Thoracic aorta (tissue), 2 donors: Measurements from ENCODE around the gene KCNQ5. TPM values are rescaled to one million over a fixed set of nuclear protein-coding genes. Genes with fewer than 3 reads are reported as not detected.

Experiments
- ATAC-seq: fragments of 150-250 bp; one replicate; pipeline ENCODE4 v1.8.0; 2017; ENCODE audit warnings: low read depth; ENCODE audit not compliant: insufficient number of reproducible peaks, low FRiP score
- DNase-seq: peaks from one replicate; pipeline ENCODE4 v3.0.0-alpha.2; 2020; ENCODE audit warnings: low spot score
- H3K27ac ChIP-seq, 2 donors: fragments of 200-600 bp; sonication (generic); 1 replicate in 1 of 2; 2 replicates in 1 of 2; pipeline ENCODE4 v1.5.1; 2016; ENCODE audit warnings: mild to moderate bottlenecking in 2 of 2, moderate library complexity in 2 of 2
- H3K27me3 ChIP-seq: fragments of 200-600 bp; sonication (generic); replicated peaks from 2 replicates; pipeline ENCODE4 v1.6.0; 2016; ENCODE audit warnings: mild to moderate bottlenecking; ENCODE audit not compliant: insufficient read depth
- H3K36me3 ChIP-seq: fragments of 200-600 bp; sonication (generic); one replicate; pipeline ENCODE4 v1.5.1; 2016
- H3K4me1 ChIP-seq, 2 donors: fragments of 200-600 bp; sonication (generic); 1 replicate in 1 of 2; 2 replicates in 1 of 2; pipeline versions ENCODE4 v1.5.1 to v1.6.0; 2016; ENCODE audit warnings: low read depth in 2 of 2, mild to moderate bottlenecking in 1 of 2; ENCODE audit not compliant: control insufficient read depth in 1 of 2
- H3K4me3 ChIP-seq: fragments of 200-600 bp; sonication (generic); 2 replicates; pipeline ENCODE4 v1.5.1; 2016; ENCODE audit warnings: mild to moderate bottlenecking
- H3K9me3 ChIP-seq: fragments of 200-600 bp; sonication (generic); 2 replicates; pipeline ENCODE4 v1.5.1; 2016
- total RNA-seq, 2 donors: library from RNA; depleted of rRNA; stranded (reverse); fragments of >200 nt; gene quantifications; one replicate each; pipeline versions ENCODE4 v1.1.0 to v1.2.3, GENCODE V29; 2016
- TF ChIP-seq, protein P1 (sequence below): fragments of 200-600 bp; sonication (generic); IDR thresholded peaks from one replicate; pipeline ENCODE4 v1.5.1; 2019; ENCODE audit warnings: antibody characterized with exemption

Gene KCNQ5
- total RNA-seq, 2 donors from 2014 or later = 7.3 to 8.5 TPM

GRCh38 chr6:73129653-73130443 is 508.0 kb downstream of the KCNQ5 start:
- H3K9me3 ChIP-seq = no peaks in the 10 kb centered on the region
- H3K36me3 ChIP-seq = no peaks in the 10 kb centered on the region
- DNase-seq (peak; percentile 45), ATAC-seq (peak; percentile 69)
- H3K4me1 ChIP-seq = peaks cover 0 to 3% of the 10 kb centered on the region in 2 donors
- H3K27ac ChIP-seq = no peak overlapping the region
- TF ChIP-seq, protein P1, sequence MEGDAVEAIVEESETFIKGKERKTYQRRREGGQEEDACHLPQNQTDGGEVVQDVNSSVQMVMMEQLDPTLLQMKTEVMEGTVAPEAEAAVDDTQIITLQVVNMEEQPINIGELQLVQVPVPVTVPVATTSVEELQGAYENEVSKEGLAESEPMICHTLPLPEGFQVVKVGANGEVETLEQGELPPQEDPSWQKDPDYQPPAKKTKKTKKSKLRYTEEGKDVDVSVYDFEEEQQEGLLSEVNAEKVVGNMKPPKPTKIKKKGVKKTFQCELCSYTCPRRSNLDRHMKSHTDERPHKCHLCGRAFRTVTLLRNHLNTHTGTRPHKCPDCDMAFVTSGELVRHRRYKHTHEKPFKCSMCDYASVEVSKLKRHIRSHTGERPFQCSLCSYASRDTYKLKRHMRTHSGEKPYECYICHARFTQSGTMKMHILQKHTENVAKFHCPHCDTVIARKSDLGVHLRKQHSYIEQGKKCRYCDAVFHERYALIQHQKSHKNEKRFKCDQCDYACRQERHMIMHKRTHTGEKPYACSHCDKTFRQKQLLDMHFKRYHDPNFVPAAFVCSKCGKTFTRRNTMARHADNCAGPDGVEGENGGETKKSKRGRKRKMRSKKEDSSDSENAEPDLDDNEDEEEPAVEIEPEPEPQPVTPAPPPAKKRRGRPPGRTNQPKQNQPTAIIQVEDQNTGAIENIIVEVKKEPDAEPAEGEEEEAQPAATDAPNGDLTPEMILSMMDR = peak; percentile 97
- no peaks in the 10 kb centered on the region for H3K27me3 ChIP-seq
- peak overlapping the region; percentile 39 for H3K4me3 ChIP-seq

DNA sequence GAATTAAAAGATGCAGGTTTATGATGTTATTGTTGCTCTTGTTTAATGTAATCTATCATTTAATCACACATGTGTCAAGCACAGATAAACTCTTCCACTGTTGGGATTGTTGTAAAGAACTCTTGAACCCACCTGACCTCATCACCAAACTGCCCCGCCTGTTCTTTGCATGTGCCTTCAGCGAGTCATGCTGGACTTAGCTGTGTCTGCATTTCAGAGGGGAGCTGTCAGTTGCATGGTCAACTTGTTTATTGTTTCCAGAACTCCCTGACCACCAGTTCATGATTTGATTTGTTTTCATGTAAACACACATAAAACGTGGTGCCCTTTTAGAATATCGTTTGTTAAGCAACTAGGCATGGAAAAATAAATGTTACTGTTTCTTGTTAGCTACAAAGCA is 509.8 kb downstream of the KCNQ5 start:
- no peaks in the 10 kb centered on the region for H3K36me3 ChIP-seq
- no peak overlapping the region for H3K27ac ChIP-seq
- DNase-seq (no peak), ATAC-seq (no peak)
- peaks cover 0 to 3% of the 10 kb centered on the region in 2 donors for H3K4me1 ChIP-seq
- no peaks in the 10 kb centered on the region for H3K9me3 ChIP-seq
- TF ChIP-seq, protein P1 = no peak
- H3K4me3 ChIP-seq = no peak overlapping the region
- H3K27me3 ChIP-seq = no peaks in the 10 kb centered on the region

DNA sequence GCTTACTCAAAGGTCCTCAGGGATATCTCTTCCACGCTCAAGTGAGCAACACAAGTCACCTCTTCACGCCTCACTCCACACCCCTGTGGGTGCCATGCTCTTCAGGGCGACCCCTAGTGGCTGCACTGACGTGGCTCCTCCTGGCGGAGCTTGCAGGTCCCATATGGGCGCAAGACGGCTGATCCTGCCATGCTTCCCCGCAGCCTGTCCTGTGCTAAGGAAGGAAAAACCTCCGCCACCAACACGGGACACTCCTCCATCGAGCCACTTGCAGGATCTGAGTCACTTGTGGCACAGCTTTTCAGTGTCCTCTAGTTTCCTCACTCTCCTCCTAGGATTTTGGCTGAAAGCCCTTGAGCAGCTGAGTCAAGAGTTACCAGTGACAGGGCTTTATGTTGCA is 512.7 kb downstream of the KCNQ5 start:
- ATAC-seq (no peak), DNase-seq (no peak)
- H3K27me3 ChIP-seq = no peaks in the 10 kb centered on the region

GRCh38 chr6:73139681-73140383 is 518.0 kb downstream of the KCNQ5 start:
- Histone ChIP-seq H3K4me1 (no peaks in the 10 kb centered on the region), H3K27me3 (no peaks in the 10 kb centered on the region), H3K36me3 (no peaks in the 10 kb centered on the region), H3K9me3 (no peaks in the 10 kb centered on the region), H3K27ac (no peak overlapping the region), H3K4me3 (no peak overlapping the region)
- no peak for DNase-seq
- TF ChIP-seq, protein P1 = no peak
- ATAC-seq = no peak

More for the DNA sequence above, 512.7 kb downstream of the KCNQ5 start:
- Histone ChIP-seq H3K27ac (no peak overlapping the region), H3K4me1 (peaks cover 0 to 2% of the 10 kb centered on the region in 2 donors), H3K4me3 (no peak overlapping the region), H3K9me3 (no peaks in the 10 kb centered on the region), H3K36me3 (no peaks in the 10 kb centered on the region)
- TF ChIP-seq, protein P1 = no peak

DNA sequence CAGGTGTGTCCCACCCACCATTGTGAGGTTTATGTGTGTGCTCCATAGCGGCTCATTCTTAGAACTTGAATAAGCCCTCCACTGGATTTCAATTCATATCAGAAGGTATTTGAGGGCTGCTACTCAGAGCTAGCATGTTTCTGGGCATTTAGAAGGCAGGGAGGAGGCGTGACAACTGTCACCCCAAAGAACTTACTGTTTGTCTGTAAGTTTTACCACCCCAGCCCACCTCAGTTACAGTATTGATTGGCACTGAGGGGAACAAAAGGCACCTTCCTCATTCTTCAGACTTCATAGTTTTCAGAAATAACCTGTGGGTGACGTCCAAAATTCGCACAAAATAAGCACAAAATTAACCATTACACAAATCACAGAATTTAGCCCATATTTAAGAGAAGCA is 521.7 kb downstream of the KCNQ5 start:
- DNase-seq (no peak), ATAC-seq (no peak)
- Histone ChIP-seq H3K4me3 (no peak overlapping the region), H3K36me3 (no peaks in the 10 kb centered on the region), H3K27me3 (no peaks in the 10 kb centered on the region), H3K9me3 (no peaks in the 10 kb centered on the region), H3K27ac (no peak overlapping the region), H3K4me1 (no peaks in the 10 kb centered on the region)
- TF ChIP-seq, protein P1 = no peak
